B cell (primary cell): ENCODE measurements around the gene STAT5A. TPM values are rescaled to one million over a fixed set of nuclear protein-coding genes. Genes with fewer than 3 reads are reported as not detected.
"Not testable (repeated sequence)": the region's sequence is repeated elsewhere in the genome, so short reads cannot be mapped to it uniquely, and the experiment has no call there.

ENCODE experiments used
- ATAC-seq: fragments of 200-7000 bp; cut with Tn5 transposase; one replicate; pipeline ENCODE4 v1.10.0; 2021; ENCODE audit warnings: low read depth, mild to moderate bottlenecking, moderate number of reproducible peaks, moderate library complexity
- CTCF ChIA-PET: fragments of 350-600 bp; sonication (Branson Sonifier 250); formaldehyde crosslinking; loops from one replicate; lab custom pipeline; 2021; ENCODE audit warnings: antibody characterized with exemption, inconsistent platforms; lab: Charles Lee
- POLR2A ChIA-PET: fragments of 350-600 bp; sonication (Branson Sonifier 250); formaldehyde crosslinking; loops from one replicate; lab custom pipeline; 2021; ENCODE audit warnings: antibody characterized with exemption; lab: Charles Lee
- DNase-seq: peaks from one replicate; pipeline ENCODE4 v3.0.0; 2013
- H2AFZ ChIP-seq: 2 replicates; pipeline ENCODE4 v1.6.1; 2012; ENCODE audit warnings: mild to moderate bottlenecking, low read depth, low read length; ENCODE audit not compliant: insufficient read depth, poor library complexity, severe bottlenecking
- H3K27ac ChIP-seq, 2 donors: 1 replicate in 1 of 2; 2 replicates in 1 of 2; pipeline ENCODE4 v1.5.1; 2012 to 2013; ENCODE audit warnings: low read length in 2 of 2, mild to moderate bottlenecking in 2 of 2, moderate library complexity in 1 of 2
- H3K27me3 ChIP-seq, 4 experiments: fragments of 200-600 bp in 1 of 4; sonication (generic) in 1 of 4; replicated peaks in 1 of 4; 1 replicate in 2 of 4; 2 replicates in 2 of 4; pipeline versions ENCODE4 v1.6.1 to v1.7.0; 2013 to 2016; ENCODE audit warnings: low read length in 3 of 4, mild to moderate bottlenecking in 2 of 4, mixed read lengths in 1 of 4, moderate library complexity in 1 of 4; ENCODE audit not compliant: insufficient read depth in 4 of 4, control insufficient read depth in 3 of 4; ENCODE audit errors: control extremely low read depth in 1 of 4
- H3K36me3 ChIP-seq, 2 experiments: replicated peaks in 1 of 2; 1 replicate in 1 of 2; 2 replicates in 1 of 2; pipeline versions ENCODE4 v1.6.1 to v1.7.1; 2013; ENCODE audit warnings: low read length in 1 of 2; ENCODE audit not compliant: insufficient read depth in 2 of 2, control insufficient read depth in 1 of 2; ENCODE audit errors: control extremely low read depth in 1 of 2, extremely low read depth in 1 of 2
- H3K4me1 ChIP-seq, 2 donors: fragments of 200-600 bp in 1 of 2; sonication (generic) in 1 of 2; 1 replicate in 1 of 2; 2 replicates in 1 of 2; pipeline versions ENCODE4 v1.5.1 to v1.6.1; 2013 to 2017; ENCODE audit warnings: low read length in 2 of 2; ENCODE audit not compliant: control insufficient read depth in 2 of 2, insufficient read depth in 2 of 2
- H3K4me2 ChIP-seq: replicated peaks from 2 replicates; pipeline ENCODE3; 2012; ENCODE audit warnings: mild to moderate bottlenecking, low read depth, low read length; ENCODE audit not compliant: poor library complexity, severe bottlenecking
- H3K4me3 ChIP-seq, 5 experiments: fragments of 200-600 bp in 1 of 5; sonication (generic) in 1 of 5; 1 replicate in 3 of 5; 2 replicates in 2 of 5; pipeline versions ENCODE4 v1.5.1 to v1.7.0; 2011 to 2016; ENCODE audit warnings: low read length in 4 of 5, mild to moderate bottlenecking in 4 of 5, low read depth in 2 of 5, control low read depth in 1 of 5, moderate library complexity in 1 of 5; ENCODE audit not compliant: insufficient read depth in 1 of 5; ENCODE audit errors: control extremely low read depth in 1 of 5, extremely low read depth in 1 of 5
- H3K79me2 ChIP-seq: fragments of 200-600 bp; sonication (generic); one replicate; pipeline ENCODE4 v1.6.0; 2016; ENCODE audit warnings: low read length; ENCODE audit not compliant: control insufficient read depth, insufficient read depth
- H3K9ac ChIP-seq: fragments of 200-600 bp; sonication (generic); 2 replicates; pipeline ENCODE4 v1.6.1; 2017; ENCODE audit warnings: mild to moderate bottlenecking, low read length, moderate library complexity
- H3K9me3 ChIP-seq, 3 donors: one replicate each; pipeline versions ENCODE4 v1.6.1 to v1.7.1; 2013; ENCODE audit warnings: low read length in 2 of 3; ENCODE audit not compliant: control insufficient read depth in 2 of 3, insufficient read depth in 1 of 3; ENCODE audit errors: control extremely low read depth in 1 of 3
- H4K20me1 ChIP-seq: 2 replicates; pipeline ENCODE4 v1.6.0; 2012; ENCODE audit warnings: mild to moderate bottlenecking, low read length; ENCODE audit not compliant: insufficient read depth, control insufficient read depth, poor library complexity, severe bottlenecking
- H3K27ac Mint-ChIP-seq: one replicate; pipeline ENCODE4 v1.8.0; 2021; ENCODE audit warnings: mixed read lengths
- H3K27me3 Mint-ChIP-seq: one replicate; pipeline ENCODE4 v1.8.0; 2021; ENCODE audit warnings: mixed read lengths
- H3K4me1 Mint-ChIP-seq: one replicate; pipeline ENCODE4 v1.8.0; 2021; ENCODE audit warnings: mixed read lengths
- H3K4me3 Mint-ChIP-seq: one replicate; pipeline ENCODE4 v1.8.0; 2021; ENCODE audit warnings: mixed read lengths
- H3K9me3 Mint-ChIP-seq: one replicate; pipeline ENCODE4 v1.8.0; 2022; ENCODE audit warnings: mixed read lengths; ENCODE audit not compliant: insufficient read depth
- EZH2 ChIP-seq: IDR thresholded peaks from 2 replicates; pipeline ENCODE4 v1.6.1; 2012; ENCODE audit warnings: borderline replicate concordance, low read depth, mild to moderate bottlenecking, moderate library complexity, low read length; ENCODE audit not compliant: insufficient read depth, poor library complexity, severe bottlenecking
- WGBS: methylation state at CpG from one replicate; pipeline ENCODE4 v1.1.5; 2013; ENCODE audit warnings: missing lambda C conversion rate; ENCODE audit not compliant: insufficient coverage; 5-methylcytosine and 5-hydroxymethylcytosine counted together
- intact Hi-C: fragments of 100-400 bp; cut with micrococcal nuclease; formaldehyde crosslinking; loops from one replicate; pipeline ENCODE4 v1.10.0; 2022
- polyA plus RNA-seq: library from polyadenylated mRNA; depleted of rRNA; stranded (reverse); fragments of >200 nt; gene quantifications from 2 replicates; pipeline ENCODE4 v1.2.3, GENCODE V29; 2012
- total RNA-seq, 2 donors: library from RNA; stranded (reverse); fragments of 120-200 nt in 1 of 2; gene quantifications; 1 replicate in 1 of 2; 2 replicates in 1 of 2; pipeline versions ENCODE4 v1.2.3 to v1.2.4, GENCODE V29; 2013 to 2022
- TF ChIP-seq, protein P1 (sequence below): fragments of 200-600 bp; IDR thresholded peaks from one replicate; pipeline ENCODE4 v1.8.0; 2022; ENCODE audit warnings: antibody characterized with exemption, mild to moderate bottlenecking

Gene STAT5A
- total and polyA plus RNA-seq, 2 donors (not counting 1 experiment from before 2014, with no cell fraction given): 48.8 to 110 TPM

DNA sequence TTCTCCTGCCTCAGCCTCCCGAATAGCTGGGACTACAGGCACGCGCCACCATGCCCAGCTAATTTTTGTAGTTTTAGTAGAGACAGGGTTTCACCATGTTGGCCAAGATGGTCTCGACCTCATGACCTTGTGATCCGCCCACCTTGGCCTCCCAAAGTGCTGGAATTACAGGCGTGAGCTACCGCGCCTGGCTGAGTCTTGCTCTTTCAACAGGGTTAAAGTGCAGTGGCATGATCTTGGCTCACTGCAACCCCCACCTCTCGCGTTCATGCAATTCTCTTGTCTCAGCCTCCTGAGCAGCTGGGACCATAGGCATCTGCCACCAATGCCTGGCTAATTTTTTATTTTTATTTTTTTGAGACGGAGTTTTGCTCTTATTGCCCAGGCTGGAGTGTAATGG is 43.1 kb upstream of the STAT5A start:
- H3K9me3 ChIP-seq, H4K20me1 ChIP-seq, H3K27ac Mint-ChIP-seq, H3K4me3 ChIP-seq, CTCF ChIA-PET, H3K4me2 ChIP-seq, H3K9me3 Mint-ChIP-seq, H3K27me3 ChIP-seq, DNase-seq, H2AFZ ChIP-seq, ATAC-seq, H3K9ac ChIP-seq, H3K36me3 ChIP-seq, H3K4me3 Mint-ChIP-seq, H3K27me3 Mint-ChIP-seq, H3K27ac ChIP-seq: not testable (repeated sequence)
- H3K4me1 Mint-ChIP-seq: peaks cover 43% of the 10 kb centered on the region
- Histone ChIP-seq H3K4me1 (peaks cover 20 to 24% of the 10 kb centered on the region in 2 donors), H3K79me2 (peaks cover 87% of the 10 kb centered on the region)
- intact Hi-C loops: loop anchor here (5.0 kb wide), 1 partner anchor 53 kb away; the partner anchor contains the start of gene GHDC
- 96% methylated on average over 8 of the region's 11 CpGs for WGBS
- POLR2A ChIA-PET: interaction anchor here (0.7 kb wide), 1 partner anchor 16 kb away, joined by 5 read pairs; no protein-coding TSS in a partner anchor

DNA sequence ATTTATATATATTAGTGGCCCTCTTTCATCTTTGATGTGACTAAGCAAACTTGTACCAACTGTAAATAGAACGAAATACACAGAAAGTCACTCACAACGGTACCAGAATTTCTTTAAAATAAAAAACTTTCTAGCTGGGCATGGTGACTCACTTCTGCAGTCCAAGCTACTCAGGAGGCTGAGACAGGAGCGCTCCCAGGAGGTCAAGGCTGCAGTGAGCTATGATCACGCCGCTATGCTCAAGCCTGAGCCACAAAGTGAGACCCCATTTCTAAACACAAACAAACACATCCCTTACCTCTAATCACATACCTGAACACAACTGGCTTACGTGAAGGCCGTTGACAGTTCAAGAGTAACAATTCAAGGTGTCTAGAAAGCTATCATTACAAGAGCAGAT is 41.8 kb upstream of the STAT5A start:
- no peak overlapping the region for H3K4me3 Mint-ChIP-seq

More for the DNA sequence above, 41.8 kb upstream of the STAT5A start:
- intact Hi-C loops: loop anchor here (5.0 kb wide), 1 partner anchor 54 kb away; the partner anchor contains the start of gene GHDC
- Mint-ChIP-seq H3K9me3 (no peaks in the 10 kb centered on the region), H3K27ac (peak overlapping the region; percentile 78), H3K4me1 (peaks cover 47% of the 10 kb centered on the region), H3K27me3 (no peaks in the 10 kb centered on the region)
- no peak for TF ChIP-seq EZH2
- TF ChIP-seq, protein P1, sequence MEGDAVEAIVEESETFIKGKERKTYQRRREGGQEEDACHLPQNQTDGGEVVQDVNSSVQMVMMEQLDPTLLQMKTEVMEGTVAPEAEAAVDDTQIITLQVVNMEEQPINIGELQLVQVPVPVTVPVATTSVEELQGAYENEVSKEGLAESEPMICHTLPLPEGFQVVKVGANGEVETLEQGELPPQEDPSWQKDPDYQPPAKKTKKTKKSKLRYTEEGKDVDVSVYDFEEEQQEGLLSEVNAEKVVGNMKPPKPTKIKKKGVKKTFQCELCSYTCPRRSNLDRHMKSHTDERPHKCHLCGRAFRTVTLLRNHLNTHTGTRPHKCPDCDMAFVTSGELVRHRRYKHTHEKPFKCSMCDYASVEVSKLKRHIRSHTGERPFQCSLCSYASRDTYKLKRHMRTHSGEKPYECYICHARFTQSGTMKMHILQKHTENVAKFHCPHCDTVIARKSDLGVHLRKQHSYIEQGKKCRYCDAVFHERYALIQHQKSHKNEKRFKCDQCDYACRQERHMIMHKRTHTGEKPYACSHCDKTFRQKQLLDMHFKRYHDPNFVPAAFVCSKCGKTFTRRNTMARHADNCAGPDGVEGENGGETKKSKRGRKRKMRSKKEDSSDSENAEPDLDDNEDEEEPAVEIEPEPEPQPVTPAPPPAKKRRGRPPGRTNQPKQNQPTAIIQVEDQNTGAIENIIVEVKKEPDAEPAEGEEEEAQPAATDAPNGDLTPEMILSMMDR: no peak
- ChIA-PET CTCF (interaction anchor here (0.6 to 3.2 kb wide), 3 partner anchors 24 to 183 kb away, joined by 3 to 21 read pairs (median 15); partner anchors contain the start of gene STAT5B), POLR2A (no interaction called here)
- Histone ChIP-seq H3K79me2 (peaks cover 84% of the 10 kb centered on the region), H3K9ac (no peak overlapping the region), H3K27me3 (no peaks in the 10 kb centered on the region), H3K4me3 (no peak overlapping the region), H3K9me3 (no peaks in the 10 kb centered on the region), H4K20me1 (no peaks in the 10 kb centered on the region), H2AFZ (no peak overlapping the region), H3K27ac (peak overlapping the region in 1 of 2 donors; percentile 8), H3K36me3 (no peaks in the 10 kb centered on the region), H3K4me2 (no peak overlapping the region), H3K4me1 (peaks cover 20 to 24% of the 10 kb centered on the region in 2 donors)
- 71% methylated on average over 7 of the region's 7 CpGs for WGBS
- ATAC-seq (no peak), DNase-seq (no peak)
